SK-N-DZ (cell line): ENCODE data around the gene CUX1.
A peak's percentile ranks its signal among the peaks of the same experiment; 100 is the strongest.
"Not testable (repeated sequence)": the region's sequence is repeated elsewhere in the genome, so short reads cannot be mapped to it uniquely, and the experiment has no call there.

Experiments used
- DNase-seq: peaks from one replicate; pipeline ENCODE4 v3.0.0-alpha.2; 2015; ENCODE audit warnings: low spot score

CUX1 gene

DNA sequence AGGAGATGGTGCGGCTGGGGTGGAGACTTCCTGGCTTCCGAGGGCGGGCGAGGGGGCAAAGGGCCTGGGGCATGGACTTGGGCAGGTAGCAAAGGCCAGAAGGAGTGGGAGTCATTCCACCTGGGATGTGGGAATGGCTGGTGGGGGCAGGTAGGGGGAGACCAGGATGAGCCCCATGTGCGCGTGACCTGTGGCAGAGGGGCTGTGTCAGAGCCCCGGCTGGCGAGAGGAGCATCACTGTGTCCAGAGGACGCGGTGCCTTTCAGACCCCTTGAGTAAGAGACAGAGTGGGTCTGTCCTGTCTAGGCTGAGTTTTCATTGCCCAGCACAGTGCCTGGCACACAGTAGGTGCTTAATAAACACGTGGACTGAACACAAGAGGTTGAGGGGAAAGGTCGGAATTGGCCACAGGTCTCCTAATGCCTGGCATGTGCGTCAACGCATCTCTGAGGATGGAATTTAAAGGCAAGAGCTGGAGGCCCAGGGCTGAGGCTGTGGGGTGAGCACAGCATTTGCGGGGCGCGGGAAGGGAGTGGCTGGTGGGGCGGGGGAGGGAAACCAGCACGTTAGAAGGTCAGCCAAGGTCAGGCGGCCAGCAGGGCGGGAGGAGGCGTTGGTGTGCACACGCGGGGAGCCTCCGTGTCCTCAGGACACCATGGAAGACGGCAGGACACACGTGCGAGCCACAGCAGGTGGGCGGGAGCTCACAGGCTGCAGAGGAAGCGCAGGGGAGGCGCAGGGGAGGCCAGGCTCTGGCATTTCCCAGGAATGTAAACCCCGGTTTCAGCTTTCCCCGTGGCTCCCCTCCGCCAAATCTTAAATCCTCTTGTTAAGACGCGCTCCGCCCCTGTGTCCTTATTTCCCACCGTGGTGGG is 51.8 kb downstream of the CUX1 start:
- DNase-seq: no peak

DNA sequence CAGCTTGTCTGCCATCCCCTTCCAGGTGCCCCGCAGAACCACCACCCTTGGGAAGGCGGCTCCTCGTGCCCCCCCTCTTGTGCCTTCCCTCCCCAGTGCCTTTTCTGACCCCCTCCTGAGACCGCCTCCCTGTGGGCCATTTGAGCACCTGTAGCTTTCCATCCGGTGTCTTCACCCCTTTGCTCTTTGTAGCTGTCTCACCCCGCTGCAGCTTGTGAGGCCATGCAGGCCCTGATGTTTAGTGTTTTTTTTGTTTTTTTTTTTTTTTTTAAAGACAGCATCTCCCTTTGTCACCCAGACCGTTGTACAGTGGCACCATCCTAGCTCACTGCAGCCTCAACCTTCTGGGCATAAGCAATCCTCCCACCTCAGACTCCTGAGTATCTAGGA is 52.5 kb downstream of the CUX1 start:
- DNase-seq: no peak

GRCh38 chr7:101870361-101871062 is 53.1 kb downstream of the CUX1 start:
- DNase-seq: no peak

DNA sequence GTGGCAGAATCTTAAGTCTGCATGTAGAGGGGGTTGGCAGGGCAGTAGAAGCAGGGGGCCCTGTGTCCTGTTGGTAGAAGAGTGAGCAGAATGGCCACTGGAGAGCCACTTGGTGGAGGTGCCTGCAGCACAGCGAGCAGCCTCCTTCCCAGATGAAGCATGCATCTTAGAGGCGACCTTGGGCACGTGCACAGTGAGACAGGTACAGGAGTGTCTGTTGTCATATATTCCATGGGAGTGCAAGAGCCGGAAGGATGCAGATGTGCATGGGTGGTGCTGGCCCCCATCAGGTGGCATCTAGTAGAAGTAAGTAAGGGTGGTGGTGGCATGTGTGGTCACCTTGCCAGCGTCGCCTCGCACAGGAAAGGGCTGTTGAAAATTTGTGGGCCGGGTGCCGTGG is 53.9 kb downstream of the CUX1 start:
- no peak for DNase-seq

DNA sequence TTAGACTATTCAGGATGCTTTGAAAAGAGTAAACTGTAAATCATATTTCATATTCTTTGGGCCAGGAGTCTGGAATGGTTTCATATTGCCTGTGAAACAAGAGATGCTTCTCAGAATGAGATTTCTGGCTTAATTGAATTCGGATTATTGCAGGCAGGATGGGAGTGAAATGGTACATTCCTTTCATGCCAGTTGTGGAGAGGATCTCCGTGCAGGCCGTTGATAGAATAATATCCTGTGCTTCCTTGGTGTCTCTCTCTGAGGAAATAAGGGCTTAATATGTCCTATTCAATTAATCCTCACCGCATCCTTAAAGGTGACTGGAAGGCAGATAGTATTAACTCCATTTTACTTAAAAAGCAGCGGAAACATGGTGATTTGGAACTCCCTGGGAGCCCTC is 56.6 kb downstream of the CUX1 start:
- peak; percentile 70 for DNase-seq

- DNase-seq: no peak
These were observed 57.9 kb downstream of the CUX1 start for GRCh38 chr7:101875283-101875846.

DNA sequence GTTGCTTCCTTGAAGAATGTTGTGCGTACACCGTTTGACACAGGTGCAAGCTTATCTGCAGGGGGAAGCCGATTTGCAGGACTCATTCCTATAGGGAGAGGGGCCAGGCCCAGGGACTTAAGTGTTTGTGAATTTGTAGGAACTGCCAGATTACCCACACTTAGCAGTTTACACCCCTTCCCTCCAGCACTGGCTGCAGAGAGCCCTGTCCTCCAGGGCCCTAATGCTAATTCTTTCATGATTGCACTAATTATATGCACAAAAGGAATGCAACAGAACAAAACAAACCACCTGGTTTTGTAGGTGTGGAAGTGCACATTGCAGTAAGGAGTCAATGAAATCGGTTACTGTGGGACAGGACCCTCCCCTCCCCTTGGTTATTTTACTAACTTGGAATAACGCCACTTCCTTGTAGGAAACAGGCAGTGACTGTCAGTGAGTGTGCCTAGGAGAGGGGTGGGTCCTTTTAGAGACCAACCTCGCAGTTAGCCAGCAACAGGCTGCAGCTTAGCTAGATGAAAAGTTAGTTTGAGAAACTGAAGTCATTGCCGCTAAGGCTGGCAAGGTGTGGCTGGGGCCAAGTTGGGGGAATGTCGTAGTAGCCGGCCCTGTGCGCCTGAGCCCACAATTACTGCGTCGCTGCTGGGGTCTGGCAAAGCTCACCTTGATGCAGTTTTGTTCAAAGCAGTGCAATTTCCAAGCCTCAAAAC is 60.6 kb downstream of the CUX1 start:
- no peak for DNase-seq

DNA sequence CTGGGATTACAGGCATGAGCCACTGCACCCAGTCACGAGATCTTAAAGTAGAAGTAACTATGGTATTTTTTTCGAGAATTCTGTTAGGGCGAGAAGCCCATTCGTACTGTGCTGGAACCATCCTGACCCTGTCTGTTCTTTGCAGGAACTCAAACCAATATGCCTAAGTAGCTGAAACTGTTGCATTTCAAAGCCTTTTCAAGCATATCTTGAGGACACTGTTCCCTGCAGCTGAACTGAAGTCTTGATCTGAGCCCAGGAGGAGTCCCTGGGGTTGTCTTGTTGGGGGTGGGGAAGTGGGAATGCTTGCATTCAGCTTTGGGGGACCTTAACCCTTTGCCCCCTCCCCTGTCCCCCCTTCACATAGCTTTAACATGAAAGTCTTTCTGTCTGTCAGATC is 61.5 kb downstream of the CUX1 start:
- DNase-seq: no peak

DNA sequence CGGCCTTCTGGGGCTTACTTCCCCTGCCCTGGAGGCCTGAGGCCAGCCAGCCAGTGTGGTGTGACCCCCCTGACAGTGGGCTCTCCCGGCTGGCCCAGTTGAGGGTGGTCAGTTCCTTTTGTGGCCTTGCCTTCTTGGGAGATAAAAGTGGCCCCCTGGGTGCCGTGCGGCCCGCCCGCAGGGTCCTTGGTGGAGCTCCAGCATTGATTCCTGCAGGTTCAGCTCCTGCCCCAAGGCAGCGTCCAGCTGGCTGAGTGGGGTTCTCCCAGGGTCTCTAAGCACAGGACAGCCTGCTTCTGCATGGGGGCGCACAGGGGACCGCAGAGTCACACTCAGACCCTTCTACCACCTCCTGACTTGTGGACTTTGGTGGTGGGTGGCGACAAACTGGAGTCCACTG is 62.1 kb downstream of the CUX1 start:
- DNase-seq: no peak

DNA sequence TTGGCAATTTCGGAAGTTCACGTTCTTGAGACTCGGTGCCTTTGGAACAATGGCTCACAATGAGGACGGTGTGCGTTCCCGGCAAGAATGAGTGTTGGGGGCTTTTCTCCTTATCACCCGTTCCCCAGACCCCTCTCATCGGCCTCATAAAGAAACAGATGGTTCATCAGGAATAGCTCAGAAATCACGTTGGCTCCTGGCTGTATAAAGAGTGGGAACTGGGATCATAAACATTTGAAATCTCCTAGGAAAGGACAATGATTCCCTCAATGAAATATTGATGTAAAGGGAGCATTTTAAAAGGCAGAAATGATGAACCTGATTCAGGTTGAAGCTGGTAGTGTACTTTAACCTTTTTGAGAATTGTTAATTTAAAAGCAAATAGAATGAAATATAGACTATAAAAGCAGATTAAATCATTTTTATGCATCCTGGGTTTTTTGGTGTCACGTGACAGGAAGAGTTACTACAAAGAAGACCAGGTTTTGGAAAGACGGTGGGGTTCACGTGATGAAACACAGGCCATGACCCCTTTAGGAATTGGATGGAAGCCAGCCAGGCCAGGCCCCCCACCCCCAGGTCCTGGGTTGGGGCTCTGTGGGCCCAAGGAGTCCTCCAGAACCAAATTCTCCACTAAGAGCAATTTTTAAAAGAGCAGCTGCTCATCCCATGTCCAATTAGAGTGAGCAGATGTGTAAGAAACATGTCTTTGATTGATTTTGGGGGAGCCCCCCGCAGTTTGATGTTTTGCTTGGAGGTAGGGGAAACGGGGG is 63.0 kb downstream of the CUX1 start:
- no peak for DNase-seq

GRCh38 chr7:101882005-101882421 is 64.6 kb downstream of the CUX1 start:
- no peak for DNase-seq

GRCh38 chr7:101882595-101883564 is 65.5 kb downstream of the CUX1 start:
- DNase-seq: peak; percentile 16

DNA sequence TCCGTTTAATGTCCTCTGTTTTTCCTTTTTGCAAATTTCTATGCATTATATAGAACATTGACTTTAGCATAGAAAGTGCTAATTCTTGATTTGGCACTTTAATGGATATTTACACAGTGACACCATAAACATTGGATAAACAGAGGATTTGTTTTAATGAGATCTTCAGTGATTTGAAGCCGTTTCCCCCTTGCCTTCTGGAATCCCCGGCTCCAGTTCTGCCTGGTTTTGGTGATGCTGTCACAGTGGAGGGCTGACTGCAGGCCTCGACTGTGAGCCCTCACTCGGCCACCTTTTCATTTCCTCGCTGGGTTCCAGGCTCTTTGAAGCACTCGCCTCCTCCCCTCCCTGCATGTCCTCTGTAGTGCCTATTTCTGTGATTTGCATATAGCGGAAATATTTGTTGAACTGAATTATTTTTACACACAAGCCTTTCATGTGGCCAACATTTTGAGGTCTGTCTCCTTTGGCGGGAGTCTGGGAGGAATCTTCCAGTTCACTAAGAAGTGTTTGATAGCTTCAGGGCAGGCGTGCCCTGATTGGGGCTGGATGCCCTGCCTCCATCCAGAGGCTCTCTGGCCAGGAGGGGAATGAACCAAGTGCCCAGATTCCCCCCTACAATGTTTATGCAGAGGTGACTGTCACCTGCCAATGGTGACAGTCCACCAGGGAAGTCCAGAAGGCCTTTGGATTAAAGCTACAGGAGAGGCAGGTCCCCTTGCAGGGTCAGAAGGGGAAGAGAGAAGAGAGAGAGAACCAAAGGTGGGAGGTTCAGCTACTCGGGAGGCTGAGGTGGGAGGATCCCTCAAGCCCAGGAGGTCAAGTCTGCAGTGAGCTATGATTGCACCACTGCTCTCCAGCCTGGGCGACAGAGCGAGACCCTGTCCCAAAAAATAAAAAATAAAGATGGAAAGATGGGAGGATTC is 67.5 kb downstream of the CUX1 start:
- DNase-seq: no peak

GRCh38 chr7:101885597-101885955 is 68.2 kb downstream of the CUX1 start:
- DNase-seq: no peak

DNA sequence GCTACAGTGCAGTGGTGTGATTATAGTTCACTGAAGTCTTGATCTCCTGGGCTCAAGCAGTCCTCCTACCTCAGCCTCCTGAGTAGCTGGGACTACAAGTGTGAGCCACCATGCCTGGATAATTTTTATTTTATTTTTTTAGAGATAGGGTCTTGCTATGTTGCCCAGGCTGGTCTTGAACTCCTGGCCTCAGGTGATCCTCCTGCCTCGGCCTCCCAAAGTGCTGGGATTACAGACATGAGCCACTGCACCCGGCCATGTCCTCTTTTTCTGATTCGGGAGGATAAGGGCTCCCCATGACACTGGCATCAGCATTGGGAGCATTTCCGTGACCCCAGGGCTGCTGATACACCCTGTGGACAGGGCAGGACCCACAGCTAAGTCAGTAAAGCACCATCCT is 69.9 kb downstream of the CUX1 start:
- DNase-seq: not testable (repeated sequence)

GRCh38 chr7:101888564-101888963 is 71.1 kb downstream of the CUX1 start:
- DNase-seq: not testable (repeated sequence)

DNA sequence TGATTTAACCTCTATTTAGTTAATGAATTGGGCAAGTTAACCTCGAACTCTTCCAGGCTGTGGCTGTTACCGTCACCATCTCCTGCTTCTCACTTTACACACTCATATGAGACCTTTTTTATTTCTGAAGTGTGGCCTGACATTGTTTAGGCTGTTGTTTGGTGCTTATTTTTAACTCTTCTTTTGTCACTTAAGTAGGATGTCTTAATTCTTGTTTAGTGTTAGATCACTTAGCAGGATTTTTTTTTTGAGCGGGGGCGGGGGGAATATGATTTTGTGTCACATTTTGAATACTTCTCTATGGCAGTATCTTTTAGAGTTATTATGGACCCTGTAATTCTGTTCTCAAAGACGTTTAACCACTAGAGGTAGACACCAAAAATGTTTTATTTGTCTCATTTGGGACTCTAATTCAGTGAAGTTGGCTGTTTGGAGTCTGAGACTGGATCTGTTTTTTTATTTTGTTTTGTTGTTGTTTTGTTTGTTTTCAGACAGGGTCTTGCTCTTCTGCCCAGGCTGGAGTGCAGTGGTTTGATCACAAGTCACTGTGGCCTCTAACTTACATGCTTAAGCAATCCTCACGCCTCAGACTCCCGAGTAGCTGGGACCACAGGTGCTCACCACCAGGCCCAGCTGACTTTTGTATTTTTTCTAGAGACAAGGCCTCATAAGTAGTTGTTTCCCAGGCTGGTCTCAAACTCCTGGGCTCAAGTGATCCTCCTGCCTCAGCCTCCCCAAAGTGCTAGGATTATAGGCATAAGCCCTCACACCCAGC is 73.5 kb downstream of the CUX1 start:
- no peak for DNase-seq

- no peak for DNase-seq
These were observed 74.7 kb downstream of the CUX1 start for GRCh38 chr7:101891936-101892640.
